NCI-H2171 (cell line): Measurements from ENCODE around the gene LCA5L.
A peak's percentile ranks its signal among the peaks of the same experiment; 100 is the strongest.
"Not testable (repeated sequence)": the region's sequence is repeated elsewhere in the genome, so short reads cannot be mapped to it uniquely, and the experiment has no call there.

Experiments used
- DNase-seq: peaks from one replicate; lab custom pipeline; 2025; lab: John Stamatoyannopoulos, UW

Gene LCA5L

DNA sequence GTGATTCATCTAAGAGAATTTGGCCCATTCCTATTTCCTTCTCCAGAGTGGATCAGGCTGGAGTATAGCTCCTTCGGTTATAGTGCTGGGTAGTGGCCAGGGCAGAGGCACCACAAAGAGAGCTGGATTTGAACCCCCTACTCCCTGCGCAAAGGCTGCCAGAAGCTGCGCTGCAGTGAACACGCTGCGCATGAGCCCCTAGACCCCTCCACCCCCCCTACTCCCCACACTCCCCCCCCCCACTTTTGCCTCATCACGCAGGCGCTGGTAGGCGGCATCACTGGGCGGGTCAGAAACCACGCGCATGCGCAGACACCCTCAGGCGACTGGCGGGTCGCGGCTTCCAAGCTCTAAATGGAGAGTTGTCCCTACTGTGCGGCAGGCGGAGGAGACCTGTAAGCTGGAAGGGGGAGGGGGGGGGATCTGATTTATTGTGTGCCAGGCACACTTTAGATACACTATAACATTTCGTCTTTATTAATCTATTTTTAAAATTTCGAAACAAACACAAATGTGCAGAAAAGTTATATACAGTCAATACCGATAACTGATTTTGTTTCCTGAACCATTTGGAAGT lies 58.0 kb downstream of the LCA5L start:
- DNase-seq = peak; percentile 86

- no peak for DNase-seq
Measured at GRCh38 chr21:39386899-39387298, 58.7 kb downstream of the LCA5L start.

DNA sequence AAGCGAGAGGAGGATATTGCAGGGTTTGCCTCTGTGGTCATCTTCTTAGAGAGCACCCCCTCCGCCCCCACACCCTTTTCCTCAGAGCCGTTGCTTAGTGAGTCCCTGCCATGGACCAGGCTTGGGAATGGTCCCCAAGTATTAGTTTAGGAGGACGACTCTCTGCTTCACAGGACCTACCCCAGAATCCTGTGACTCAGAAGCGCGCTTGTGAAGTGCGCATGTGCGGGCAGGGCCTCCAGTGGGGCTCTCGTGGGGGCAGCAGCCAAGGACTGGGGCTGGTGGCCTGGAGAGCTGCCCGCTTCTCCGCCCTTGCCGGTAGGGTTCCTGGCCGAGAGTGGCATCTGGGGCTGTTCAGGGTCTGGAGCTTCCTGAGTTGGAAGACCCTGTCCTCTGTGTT lies 59.4 kb downstream of the LCA5L start:
- no peak for DNase-seq

DNA sequence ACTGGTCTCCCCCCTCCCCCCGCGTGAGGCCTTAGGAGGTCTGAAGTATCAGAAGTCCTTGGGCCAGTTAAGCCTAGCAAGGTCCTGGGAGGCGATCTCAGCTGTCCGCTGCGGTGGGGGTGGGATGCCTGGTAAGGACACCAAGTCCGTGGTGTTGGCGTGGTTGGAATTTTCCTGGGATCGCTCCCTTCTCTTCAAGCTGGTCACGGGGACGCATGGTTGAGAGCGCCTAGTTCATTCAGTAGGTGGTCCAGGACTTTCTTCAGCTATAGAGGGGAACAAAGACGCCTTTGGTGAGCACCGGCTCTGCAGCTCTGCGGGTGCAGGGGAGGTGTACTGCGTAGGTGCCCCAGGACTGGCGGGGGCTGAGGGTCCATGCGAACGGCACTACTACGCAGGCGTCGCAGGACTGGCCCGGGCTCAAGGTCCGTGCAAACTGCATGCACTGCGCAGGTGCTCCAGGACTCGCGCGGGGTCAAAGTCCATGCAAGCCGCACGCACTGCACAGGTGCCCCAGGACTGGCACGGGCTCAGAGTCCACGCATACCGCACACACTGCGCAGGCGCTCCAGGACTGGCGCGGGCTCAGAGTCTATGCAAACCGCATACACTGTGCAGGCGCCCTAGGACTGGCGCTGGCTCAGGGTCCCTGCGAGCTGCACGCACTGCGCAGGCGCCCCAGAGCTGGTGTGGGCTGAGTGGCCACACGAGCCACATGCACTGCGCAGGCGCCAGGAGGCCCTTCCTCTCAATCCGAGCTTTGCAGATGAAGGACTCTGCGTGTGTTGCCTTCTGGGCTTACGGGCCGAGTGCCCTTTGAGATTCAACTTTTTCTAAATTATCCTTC lies 60.1 kb downstream of the LCA5L start:
- no peak for DNase-seq

DNA sequence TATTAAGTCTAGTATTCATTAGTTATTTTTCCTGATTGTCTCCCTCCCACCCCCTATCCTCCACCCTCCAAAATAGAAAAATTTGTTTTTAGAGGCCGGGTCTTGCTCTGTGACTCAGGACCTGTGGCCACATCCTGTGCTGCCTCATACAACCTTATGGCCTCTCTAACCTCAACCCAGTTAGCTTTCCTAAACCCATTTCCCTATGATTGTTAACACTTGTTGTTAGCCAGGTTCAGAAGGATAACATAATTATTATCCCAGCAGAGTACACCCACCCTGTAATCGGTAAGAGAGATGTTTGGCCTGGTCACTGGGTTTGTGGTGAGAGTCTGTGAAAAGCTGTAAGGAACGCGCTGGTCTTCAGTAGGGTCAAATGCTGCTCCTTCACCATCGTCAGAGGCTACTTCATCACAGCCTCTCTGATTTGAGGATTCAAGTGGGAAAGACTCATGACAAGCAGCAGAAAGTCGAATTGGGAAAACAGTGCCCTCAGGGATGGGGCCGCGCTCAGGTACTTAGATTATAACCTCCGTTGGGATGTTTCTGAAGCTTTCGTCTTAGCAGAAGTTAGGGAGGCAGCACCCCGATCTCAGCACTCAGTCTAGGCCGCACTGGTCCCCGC lies 60.8 kb downstream of the LCA5L start:
- DNase-seq = no peak

DNA sequence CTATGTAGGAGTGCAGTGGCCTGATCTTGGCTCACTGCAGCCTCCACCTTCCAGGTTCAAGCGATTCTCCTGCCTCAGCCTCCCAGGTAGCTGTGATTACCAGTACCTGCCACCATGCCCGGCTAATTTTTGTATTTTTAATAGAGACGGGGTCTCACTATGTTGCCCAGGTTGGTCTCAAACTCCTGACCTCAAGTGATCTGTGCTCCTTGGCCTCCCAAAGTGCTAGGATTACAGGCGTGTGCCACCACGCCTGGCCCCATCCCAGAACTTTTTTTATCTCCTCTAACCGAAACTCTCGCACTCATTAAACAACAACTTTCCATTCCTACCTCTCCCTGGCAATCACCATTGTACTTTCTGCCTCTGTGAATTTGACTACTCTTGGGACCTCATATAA lies 63.5 kb downstream of the LCA5L start:
- not testable (repeated sequence) for DNase-seq

DNA sequence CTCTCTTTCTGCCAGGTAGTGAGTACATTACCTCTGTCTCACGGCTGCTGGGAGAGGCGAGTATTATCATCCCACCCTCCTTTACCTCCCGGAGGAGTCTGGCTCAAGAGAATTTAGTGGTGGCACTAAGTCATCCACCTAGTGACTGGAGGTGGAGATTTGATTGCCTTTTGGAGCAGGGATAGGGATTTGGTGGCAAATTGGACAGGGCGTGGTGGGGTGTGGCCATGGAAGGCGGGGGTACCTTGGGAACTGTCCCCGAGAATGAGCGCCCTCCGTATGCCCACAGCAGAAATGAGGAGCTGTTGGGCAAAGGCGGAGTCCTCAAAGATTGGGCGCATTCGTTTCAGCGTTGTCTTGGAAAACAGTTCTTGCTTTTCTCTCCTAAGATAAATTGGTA lies 64.6 kb downstream of the LCA5L start:
- DNase-seq = no peak

DNA sequence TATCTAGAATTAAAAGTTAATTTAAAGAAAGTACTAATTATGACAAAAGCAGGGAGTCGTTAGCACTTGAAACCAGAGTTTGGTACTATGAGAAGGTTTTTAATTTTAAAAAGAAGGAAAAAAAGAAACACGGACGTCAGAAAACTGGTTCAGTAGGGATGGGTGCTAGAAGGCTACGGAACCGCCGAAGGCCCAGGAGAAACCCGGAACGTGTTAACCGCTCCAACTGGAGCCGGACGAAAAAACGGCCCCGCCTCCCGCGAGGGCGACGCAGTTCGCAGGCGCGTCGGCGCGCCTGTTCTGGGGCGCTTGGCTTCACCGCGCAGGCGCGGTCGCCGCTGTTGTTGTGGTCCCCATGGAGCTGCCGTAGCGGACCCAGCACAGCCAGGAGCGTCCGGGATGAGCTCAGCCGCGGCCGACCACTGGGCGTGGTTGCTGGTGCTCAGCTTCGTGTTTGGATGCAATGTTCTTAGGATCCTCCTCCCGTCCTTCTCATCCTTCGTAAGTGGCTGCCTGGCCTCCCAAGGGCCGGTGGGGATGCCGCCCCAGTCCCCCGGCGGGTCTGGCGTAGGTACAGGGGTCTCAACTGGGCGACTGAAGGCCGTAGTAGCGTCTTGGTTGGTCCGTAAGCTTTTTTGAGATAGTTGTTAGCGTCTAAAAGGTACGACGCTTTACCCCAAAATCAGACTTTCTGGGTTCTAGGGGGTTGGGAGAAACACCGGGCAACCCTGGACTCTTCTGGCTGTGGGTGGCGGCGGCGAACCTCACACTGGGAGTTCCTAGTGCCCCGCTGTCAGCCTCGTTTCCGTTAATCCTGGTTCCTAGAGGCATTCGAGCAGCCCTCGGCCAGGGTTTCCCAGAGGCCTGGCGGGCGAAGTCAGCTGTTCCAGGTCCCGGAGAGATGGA lies 65.3 kb downstream of the LCA5L start:
- DNase-seq = peak; percentile 81

DNA sequence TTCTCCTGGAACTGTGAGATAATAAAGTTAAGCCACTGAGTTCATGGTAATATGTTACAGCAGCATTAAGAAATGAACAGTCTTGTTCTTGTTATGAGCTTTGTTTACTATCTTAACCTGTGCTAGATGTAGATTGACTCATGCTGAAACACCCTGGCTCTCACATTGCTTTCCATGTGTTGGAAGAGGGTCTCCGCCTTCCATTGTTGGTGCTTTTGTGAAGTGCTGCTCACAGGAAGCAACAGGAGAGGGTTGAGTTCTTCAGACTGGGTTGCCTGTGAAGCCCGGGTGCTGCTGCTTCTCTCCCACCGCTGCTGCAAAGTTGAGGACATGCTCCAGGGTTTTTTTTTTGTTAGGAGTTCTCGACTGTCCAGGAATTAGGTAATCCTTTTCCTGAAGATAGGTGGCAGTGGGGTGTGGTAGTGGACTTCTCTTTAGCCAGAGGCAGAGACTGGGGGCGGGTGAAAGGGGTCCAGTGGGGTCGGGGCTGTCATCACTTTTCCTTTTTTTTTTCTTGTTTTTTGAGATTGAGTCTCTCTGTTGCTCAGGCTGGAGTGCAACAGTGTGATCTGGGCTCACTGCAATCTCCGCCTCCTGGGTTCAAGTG lies 68.0 kb downstream of the LCA5L start:
- no peak for DNase-seq

DNA sequence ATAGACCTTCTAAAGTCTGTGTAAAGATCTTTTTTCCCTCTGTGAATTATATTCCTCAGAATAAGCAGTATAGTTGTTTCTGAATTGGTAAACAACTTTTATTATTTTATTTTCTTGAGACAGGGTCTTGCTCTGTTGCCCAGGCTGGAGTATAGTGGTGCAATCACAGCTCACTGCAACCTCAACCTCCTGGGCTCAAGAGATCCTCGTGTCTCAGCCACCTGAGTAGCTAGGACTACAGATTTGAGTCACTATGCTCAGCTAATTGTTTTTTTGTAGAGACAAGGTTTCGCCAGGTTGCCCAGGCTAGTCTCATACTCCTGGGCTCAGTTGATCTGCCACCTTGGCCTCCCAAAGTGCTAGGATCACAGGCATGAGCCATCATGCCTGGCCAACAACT lies 70.1 kb downstream of the LCA5L start:
- DNase-seq = no peak

DNA sequence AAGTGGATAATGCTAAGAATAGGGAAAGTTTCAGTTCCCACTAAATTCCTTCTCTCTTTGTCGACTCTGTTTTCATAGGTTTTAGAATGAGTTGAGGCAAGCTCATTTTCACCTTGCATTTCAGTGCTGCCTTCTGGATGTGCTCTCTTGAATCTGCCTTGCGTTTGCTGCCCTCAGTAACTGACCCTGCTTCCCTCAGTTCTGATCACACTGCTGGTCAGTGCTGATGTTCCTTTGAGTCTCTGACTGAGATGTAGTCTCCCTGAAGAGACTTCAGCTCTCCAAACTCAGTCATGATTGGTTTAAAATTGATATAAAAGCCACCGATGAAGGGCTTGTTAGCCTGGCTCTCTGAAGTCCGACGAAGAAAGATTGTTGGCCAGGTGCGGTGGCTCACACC lies 71.5 kb downstream of the LCA5L start:
- no peak for DNase-seq

- DNase-seq = no peak
Measured at GRCh38 chr21:39373634-39374033, 71.9 kb downstream of the LCA5L start.

- not testable (repeated sequence) for DNase-seq
Measured at GRCh38 chr21:39369896-39370288, 75.7 kb downstream of the LCA5L start.

GRCh38 chr21:39367783-39368182 lies 77.8 kb downstream of the LCA5L start:
- no peak for DNase-seq

DNA sequence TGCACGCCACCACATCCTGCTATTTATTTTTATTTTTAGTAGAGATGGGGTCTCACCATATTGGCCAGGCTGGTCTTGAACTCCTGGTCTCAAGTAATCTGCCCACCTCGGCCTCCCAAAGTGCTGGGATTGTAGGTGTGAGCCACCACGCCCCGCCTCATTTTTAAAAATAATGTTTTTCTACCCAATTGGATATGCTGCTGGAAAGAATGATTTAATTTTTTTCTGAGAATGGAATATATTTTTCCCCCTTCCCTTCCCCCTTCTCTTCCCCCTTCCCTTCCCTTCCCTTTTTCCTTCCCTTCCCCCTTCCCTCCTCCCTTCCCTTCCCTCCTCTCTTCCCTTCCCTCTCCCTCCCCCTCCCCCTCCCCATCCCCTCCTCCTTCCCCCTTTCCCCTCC lies 79.0 kb downstream of the LCA5L start:
- DNase-seq = no peak

GRCh38 chr21:39364949-39365348 lies 80.6 kb downstream of the LCA5L start:
- DNase-seq = no peak

GRCh38 chr21:39363607-39364555 lies 81.7 kb downstream of the LCA5L start:
- DNase-seq = no peak

GRCh38 chr21:39362733-39363132 lies 82.8 kb downstream of the LCA5L start:
- no peak for DNase-seq

- no peak for DNase-seq
Measured at GRCh38 chr21:39359382-39359781, 86.2 kb downstream of the LCA5L start.
